CD4-positive, alpha-beta T cell treated with Interleukin-21 for 1 hour (primary cell): ENCODE data around the gene EIF3CL.
"Not testable (repeated sequence)": the region's sequence is repeated elsewhere in the genome, so short reads cannot be mapped to it uniquely, and the experiment has no call there.

Experiments
- DNase-seq: peaks from one replicate; pipeline ENCODE4 v3.0.0-alpha.2; 2020

The EIF3CL gene, protein sequence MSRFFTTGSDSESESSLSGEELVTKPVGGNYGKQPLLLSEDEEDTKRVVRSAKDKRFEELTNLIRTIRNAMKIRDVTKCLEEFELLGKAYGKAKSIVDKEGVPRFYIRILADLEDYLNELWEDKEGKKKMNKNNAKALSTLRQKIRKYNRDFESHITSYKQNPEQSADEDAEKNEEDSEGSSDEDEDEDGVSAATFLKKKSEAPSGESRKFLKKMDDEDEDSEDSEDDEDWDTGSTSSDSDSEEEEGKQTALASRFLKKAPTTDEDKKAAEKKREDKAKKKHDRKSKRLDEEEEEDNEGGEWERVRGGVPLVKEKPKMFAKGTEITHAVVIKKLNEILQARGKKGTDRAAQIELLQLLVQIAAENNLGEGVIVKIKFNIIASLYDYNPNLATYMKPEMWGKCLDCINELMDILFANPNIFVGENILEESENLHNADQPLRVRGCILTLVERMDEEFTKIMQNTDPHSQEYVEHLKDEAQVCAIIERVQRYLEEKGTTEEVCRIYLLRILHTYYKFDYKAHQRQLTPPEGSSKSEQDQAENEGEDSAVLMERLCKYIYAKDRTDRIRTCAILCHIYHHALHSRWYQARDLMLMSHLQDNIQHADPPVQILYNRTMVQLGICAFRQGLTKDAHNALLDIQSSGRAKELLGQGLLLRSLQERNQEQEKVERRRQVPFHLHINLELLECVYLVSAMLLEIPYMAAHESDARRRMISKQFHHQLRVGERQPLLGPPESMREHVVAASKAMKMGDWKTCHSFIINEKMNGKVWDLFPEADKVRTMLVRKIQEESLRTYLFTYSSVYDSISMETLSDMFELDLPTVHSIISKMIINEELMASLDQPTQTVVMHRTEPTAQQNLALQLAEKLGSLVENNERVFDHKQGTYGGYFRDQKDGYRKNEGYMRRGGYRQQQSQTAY

DNA sequence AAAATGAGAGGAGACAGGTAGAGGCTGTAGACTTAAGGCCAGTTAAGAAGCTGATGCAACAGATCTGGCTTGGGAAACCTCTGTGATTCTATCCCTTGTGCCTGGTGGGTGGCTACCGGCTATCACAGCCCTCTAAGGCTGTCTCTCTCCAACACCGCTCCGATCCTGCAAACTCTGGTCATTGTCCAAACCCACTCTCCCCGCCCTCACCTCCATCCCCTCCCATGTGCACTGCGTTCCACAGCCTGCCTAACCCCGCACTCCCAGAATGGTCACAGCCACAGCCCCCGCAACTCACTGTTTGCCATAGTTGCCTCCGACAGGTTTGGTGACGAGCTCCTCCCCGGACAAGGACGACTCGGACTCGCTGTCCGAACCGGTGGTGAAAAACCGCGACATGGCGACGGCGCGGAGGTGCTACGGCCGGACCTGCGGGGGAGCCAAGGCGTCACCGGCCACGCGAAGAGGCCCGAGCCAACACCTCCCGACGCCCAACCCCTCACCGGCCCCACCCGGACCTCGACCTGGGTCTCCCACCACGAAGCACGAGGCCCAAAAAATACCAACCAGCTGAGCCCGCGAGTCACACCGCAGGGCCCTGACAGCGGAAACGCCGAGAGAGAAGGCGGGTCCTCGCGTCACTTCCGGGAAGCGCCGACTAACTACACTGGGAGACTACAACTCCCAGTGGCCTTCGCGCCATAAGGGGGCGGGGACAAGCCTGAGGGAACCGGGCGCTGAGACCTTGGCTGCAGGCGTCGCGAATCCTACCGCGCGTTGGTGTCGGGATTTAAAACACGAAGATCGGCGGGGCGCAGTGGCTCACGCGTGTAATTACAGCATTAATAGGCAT lies at the start of gene EIF3CL:
Gene EIF3CL, minus strand, starts transcription at position 622 of the 853 bp plus-strand sequence. Its CDS starts 223 bp downstream, at position 399.
- not testable (repeated sequence) for DNase-seq

DNA sequence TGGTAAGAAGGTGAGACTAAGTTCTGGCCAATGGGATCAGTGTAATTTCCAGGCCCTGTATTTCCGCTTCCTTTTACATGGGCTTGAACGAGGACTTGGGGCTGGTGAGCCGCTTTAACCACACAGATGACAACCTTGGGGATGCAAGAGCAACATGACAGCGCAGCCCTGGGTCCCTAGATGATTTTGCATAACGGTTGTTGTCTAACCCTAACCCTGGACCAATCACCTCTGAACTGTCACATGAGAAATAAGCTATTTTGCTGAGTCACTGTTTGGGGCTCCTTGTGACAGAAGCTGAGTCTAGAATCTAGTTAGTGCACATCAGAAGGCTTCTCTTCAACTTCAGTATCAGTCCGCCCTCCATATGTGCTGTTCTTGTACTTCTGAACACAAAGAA lies 43.4 kb upstream of the EIF3CL start:
- not testable (repeated sequence) for DNase-seq

DNA sequence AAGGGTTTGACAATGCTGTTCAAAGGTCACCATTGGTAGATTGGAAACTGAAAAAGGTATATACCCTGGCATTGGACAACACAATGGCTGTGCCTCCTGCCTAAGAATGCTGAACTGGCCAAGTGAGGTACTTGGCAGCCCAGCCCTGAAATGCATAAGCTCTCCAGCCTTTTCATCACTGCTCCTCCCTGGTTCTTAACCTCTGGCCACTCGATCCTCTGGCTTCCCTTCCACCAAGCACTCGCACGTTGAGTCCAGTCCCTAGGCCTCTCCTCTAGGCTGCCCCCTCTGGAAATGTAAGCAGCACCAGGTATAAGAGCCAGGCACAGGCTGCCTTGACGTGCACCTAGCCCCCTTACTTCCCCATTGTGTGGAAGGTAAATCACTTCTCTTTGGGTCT lies 42.7 kb upstream of the EIF3CL start:
- DNase-seq = not testable (repeated sequence)

DNA sequence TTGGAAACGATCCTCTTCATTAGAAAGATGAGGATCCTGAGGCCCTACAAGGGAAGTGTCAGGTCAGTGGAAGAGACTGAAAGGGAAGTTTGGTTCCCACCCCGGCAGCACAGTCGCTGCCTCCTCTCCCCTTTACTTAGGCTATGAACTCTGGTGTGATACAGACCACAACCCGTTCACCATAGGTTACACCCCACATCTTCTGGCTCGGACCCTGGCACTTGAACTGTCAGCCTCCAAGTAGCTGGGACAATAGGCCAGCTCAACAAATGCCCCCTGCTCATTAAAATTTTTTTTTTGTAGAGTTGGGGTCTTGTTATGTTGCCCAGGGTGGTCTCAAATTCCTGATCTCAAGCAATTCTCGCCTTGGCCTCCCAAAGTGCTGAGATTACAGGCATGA lies 40.3 kb upstream of the EIF3CL start:
- not testable (repeated sequence) for DNase-seq

DNA sequence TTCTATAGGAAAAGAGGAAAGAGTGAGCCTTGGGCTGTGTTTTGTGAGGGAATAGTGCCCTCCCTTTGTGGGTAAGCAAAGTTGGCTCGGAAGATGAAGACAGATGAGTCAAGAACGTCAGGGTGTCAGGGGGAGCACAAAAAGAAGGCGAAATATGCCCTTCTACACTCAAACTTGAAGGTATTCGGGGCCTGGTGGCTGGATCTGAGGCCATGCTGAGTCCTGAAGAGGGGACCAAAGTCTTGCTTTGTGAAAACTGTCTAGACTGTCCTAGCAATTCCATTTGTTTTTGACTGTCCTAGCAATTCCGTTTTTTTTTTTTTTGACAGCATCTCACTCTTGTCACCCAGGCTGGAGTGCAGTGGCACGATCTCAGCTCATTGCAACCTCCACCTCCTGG lies 35.3 kb upstream of the EIF3CL start:
- not testable (repeated sequence) for DNase-seq

DNA sequence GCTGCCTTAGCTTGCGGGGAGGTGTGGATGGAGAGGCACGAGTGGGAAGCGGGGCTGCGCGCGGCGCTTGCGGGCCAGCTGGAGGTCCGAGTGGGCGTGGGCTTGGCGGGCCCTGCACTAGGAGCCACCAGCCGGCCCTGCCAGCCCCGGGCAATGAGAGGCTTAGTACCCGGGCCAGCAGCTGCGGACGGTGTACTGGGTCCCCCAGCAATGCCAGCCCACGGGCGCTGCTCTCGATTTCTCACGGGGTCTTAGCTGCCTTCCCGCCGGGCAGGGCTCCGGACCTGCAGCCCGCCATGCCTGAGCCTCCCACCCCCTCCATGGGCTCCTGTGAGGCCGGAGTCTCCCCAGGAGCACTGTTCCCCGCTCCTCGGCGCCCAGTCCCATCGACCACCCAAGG lies 31.7 kb upstream of the EIF3CL start:
- DNase-seq = not testable (repeated sequence)

DNA sequence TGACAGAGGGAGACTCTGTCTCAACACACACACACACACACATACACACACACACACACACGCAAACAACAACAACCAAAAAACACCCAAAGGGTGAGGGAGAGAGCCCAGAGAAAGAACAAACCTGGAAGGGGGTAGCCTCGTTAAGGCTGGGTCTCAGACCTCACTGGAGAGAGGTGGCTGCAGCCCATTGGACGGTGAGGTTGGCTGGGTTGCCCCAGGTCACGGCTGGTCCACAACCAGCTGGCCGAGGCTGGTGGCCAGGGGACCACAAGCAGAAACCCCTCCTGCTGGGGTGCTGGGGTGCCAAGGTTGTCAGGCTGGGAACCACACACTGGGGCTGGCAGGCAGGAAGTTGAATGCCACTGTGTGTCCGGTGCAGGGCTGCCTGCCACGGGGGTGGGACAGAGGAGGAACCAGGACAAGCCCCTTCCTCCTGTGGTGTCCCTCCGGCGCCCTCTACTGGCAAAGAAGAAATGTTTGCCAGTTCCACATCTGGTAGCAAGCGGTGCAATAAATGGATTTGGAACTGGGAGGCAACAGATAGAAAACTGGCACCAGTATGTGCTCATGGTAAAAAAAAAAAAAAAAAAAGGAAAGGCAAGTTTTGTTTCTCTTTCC lies 22.5 kb upstream of the EIF3CL start:
- peak; percentile 2 for DNase-seq

DNA sequence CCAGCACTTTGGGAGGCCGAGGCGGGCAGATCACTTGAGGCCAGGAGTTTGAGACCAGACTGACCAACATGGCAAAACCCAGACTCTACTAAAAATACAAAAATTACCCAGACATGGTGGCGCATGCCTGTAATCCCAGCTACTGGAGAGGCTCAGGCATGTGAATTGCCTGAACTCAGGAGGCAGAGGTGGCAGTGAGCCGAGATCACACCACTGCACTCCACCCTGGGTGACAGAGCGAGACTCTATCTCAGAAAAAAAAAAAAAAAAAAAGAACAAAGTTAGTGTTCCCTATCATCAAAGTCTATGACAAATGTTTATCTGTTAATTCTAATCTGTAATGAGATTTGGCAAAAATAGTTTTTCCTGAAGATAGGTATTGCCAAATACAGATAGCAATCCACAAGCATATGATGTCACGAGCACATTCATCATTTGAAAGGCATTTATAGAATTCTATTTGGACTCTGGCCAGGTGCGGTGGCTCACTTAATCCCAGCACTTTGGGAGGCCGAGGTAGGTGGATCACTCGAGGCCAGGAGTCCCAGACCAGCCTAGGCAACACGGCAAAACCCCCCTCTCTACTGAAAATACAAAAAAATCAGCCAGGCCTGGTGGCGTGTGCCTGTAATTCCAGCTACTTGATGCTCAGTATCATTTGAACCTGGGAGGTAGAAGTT lies 17.6 kb upstream of the EIF3CL start:
- DNase-seq = not testable (repeated sequence)

DNA sequence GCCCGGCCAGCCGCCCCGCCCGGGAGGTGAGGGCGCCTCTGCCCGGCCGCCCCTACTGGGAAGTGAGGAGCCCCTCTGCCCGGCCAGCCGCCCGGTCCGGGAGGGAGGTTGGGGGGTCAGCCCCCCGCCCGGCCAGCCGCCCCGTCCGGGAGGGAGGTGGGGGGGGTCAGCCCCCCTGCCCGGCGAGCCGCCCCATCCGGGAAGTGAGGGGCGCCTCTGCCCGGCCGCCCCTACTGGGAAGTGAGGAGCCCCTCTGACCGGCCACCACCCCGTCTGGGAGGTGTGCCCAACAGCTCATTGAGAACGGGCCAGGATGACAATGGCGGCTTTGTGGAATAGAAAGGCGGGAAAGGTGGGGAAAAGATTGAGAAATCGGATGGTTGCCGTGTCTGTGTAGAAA lies 13.4 kb upstream of the EIF3CL start:
- not testable (repeated sequence) for DNase-seq

DNA sequence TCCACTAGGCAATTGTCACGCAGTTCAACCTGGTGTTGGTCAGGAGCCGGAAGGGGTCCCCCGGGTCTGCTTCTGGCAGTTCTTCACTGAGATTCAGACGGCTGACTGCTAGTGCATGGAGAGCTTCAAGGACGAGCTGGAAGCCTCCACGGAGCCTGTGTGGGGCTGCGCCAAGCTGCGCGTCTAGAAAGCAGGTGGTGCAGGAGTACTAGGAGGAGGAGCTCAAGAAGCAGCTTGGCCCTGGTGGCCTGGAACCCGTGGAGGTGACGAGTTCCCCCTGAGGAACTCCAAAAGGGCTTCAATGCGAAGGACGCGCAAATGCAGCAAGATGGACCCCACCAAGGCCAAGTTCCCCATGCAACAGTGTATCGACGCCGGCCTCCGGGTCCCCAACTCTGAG lies 10.9 kb upstream of the EIF3CL start:
- DNase-seq = not testable (repeated sequence)

DNA sequence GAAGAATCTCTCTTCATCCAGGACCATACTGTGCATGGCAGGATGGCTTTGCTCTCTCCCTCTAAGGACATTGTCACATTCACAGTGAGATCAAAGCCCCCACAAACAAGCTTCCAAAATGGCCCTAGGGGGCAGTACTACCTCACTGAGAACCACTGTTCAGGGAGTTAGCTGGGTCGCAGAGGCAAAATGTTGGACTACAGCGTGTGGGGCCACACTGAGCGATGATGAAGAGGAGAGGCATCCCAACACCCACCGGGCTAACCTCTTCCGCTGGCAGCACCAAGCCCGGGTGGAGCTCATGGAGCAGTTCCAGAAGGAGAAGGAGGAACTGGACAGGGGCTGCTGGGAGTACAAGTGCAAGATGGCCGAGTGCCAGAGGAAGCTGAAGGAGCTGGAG lies 9.9 kb upstream of the EIF3CL start:
- not testable (repeated sequence) for DNase-seq

DNA sequence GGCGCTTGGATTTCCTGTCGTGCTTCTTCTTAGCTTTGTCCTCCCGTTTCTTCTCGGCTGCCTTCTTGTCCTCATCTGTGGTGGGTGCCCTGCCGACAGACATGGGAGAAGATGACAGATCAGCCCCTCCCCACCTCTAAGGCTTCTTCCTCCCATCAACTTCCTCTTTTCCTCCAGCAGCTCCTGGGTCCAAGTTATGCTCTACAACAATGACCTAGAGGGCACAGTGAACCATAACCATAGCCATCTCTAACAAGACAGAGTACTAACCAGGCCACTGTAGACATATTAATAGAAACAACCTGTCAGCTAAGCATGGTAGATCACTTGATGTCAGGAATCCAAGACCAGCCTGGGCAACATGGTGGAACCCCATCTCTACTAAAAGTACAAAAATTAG lies 11.6 kb downstream of the EIF3CL start:
- DNase-seq = not testable (repeated sequence)

DNA sequence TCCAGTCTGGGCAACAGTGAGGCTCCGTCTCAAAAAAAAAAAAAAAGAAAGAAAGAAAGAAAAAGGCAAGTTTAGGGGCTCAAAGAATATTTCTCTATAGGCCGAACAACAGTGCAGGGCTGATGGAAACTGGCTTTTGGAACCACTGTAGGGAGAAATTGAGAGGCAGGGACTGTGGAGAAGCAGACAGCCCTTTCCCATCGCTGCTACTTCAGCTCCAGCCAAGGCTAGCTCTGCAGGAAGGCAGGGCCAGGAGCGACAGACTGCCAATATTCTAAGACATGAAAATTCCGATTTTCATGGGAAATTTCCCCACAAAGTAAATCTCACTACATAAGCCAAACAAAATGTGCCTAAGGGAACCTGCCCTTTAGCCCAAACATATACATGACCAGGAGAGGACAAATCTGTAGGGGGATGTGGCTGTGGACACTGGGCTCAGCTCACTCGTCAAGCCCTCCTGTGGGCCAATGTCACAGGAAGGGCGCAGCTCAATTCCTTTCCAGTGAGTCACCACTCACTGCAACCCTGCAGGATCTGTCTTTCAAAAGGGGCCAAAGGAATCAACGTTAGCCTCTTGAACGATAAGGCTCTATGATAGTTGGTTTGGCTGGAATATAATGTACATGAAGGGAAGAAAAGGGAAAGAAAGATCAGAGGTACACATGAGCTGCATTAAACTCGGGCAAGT lies 21.3 kb downstream of the EIF3CL start:
- not testable (repeated sequence) for DNase-seq

DNA sequence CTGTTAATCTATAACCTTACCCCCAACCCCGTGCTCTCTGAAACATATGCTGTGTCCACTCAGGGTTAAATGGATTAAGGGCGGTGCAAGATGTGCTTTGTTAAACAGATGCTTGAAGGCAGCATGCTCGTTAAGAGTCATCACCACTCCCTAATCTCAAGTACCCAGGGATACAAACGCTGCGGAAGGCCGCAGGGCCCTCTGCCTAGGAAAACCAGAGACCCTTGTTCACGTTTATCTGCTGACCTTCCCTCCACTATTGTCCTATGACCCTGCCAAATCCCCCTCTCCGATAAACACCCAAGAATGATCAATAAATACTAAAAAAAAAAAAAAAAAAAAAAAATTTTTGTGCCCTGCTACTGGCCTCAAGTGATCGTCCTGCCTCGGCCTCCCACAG lies 25.8 kb downstream of the EIF3CL start:
- DNase-seq = not testable (repeated sequence)

DNA sequence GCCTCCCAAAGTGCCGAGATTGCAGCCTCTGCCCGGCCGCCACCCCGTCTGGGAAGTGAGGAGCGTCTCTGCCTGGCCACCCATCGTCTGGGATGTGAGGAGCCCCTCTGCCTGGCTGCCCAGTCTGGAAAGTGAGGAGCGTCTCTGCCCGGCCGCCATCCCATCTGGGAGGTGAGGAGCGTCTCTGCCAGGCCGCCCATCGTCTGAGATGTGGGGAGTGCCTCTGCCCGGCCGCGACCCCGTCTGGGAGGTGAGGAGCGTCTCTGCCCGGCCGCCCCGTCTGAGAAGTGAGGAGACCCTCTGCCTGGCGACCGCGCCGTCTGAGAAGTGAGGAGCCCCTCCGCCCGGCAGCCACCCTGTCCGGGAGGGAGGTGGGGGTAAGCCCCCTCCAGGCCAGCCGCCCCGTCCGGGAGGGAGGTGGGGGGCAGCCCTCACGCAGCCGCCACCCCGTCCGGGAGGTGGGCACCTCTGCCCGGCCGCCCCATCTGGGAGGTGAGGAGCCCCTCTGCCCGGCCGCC lies 26.5 kb downstream of the EIF3CL start:
- DNase-seq = not testable (repeated sequence)

DNA sequence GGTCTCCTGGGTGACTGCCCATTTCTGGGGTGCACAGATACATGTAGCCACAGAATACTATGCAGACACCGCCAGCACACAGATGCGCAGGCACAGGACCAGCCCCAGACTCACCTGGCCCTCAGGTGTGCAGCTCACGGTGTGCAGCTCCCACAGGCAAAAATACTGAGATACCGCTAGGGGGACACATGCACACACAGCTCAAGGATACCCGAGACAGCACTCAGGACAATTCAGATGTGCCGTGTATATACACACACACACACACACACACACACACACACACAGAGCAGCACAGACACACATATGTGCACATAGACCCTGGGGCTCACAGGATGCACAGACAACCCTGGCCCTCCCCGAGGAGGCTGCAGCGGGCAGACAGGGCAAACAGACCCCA lies 28.5 kb downstream of the EIF3CL start:
- peak; percentile 18 for DNase-seq

DNA sequence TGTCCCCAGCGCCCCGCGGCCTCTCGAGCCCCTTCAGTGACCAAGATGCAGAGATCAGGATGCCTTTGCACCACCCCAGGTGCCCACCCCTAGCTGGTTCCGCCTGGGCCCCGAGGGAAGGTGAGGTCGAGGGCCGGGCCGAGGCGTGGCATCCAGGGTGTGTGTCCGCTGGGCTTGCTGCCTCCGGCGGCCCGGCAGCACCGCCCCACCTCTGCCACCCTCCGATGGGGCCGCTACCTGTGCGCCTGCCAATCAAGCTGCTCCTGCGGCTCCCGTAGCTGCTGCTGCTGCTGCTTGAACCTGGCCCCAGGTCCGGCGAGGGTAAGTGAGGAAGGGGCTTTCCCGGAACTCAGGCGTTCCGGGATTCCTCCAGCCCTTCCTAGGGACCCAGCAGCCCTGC lies 29.4 kb downstream of the EIF3CL start:
- not testable (repeated sequence) for DNase-seq

DNA sequence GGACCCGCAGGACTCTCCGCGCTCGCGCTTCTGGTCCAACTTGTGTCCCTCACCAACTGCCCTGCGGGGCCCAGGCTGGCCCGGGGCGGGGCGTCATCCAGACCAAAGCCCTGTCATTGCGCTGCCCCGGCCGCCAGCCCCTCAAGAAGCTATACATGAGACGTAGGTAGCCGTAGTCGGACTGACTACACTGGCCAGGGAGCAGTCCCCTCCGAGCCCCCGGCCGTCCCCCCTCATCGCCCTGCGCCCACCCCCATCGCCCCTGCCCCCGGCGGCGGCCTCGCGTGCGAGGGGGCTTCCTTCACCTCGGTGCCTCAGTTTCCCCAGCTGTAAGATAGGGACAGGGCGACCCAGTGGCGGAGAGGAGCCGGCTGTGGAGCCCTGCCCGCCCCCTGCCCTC lies 35.7 kb downstream of the EIF3CL start:
- not testable (repeated sequence) for DNase-seq

DNA sequence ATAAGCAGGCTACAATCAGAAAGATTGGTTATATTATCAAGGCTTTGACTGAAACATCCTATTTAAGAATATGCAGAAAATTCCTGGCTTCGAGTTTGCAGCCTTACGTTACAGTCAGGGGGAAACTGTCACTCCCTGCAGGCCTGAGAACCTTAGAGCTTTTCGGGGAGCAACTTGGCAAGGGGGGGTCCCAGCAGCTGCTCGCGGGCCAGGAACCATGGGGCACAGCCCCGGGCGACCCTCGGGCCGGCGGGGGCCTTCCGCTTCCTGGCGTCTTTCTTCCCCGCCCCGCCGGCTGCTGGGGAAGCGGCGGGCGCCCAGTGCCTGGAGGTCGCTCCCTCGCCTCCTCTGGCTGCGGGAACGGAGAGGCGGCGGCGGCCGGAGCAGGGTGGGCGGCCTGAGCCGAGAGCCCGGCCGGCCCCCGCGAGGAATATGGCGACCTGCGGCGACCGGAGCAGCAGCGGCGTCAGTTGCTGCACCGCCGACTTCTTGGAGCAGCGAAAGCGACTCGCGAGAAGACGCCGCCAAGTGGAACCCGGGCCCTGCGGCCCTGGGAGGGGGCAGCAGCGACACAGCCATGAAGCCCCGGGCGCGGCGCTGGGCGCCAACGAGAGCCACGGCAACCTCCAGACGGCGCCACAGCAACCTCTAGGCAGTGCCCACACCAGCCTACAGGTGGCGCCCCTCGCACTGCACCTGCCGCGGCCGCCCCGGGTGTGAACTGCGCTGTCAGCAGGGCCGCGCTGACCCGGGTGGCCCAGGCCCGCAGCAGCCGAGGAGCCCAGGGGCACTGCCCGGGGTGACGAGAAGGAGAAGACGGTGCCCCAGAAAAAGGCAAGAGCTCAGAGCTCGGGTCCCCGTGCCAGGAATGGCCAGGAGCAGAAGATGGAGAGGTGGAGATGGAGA lies 39.1 kb downstream of the EIF3CL start:
- peak; percentile 19 for DNase-seq

DNA sequence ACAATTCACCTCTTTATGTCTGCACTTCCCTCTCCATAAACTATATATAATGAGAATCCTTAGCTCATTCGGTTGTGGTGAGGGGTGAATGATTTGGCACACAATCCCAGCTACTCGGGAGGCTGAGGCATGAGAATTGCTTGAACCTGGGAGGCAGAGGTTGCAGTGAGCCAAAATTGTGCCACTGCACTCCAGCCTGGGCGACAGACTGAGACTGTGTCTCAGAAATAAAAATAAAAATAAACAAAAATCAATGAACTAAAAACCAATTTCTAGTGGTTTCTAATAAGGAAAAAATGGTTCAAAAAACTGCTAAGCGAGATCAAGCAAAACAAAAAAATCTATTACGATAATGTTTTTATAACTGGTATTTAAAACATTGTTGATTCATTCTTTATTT lies 40.2 kb downstream of the EIF3CL start, which contains the start of gene NPIPB6:
Gene NPIPB6, minus strand, starts transcription at position 101 of the 400 bp plus-strand sequence. CDS start 686 bp downstream, outside the sequence.
- not testable (repeated sequence) for DNase-seq
